Measurements from ENCODE around the gene SLC27A2.
A peak's percentile ranks its signal among the peaks of the same experiment; 100 is the strongest.

The SLC27A2 gene

GRCh38 chr15:50244959-50245624 lies 63.1 kb downstream of the SLC27A2 start:
- H3K4me3 ChIP-seq (ENCODE audit: low read length) = no peak overlapping the region
- no peak for DNase-seq (ENCODE audit: low read depth)
- TF ChIP-seq CTCF (IDR thresholded peaks at IDR 0.05; ENCODE audit: insufficient read depth, low read depth, low read length, missing control alignments) = no peak

DNA sequence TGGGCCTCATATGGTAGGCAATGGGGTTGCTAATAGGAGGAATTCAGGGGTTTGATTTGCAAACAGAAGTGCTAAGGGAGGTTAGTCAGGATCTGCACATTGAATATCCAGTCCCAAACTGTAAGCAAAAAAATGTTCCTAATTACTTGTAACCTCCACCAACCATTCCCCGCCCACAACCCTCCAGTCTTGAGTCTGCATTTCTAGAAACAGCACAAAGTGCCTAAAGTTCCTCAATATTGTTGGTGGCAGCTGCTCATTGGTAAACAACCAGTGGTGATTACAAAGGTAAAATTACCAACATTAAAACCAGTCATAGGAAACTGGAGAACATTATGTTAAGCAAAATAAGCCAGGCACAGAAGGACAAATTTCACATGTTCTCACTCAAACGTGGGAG lies 64.6 kb downstream of the SLC27A2 start:
- DNase-seq (ENCODE audit: low read depth) = no peak
- no peak overlapping the region for H3K4me3 ChIP-seq (ENCODE audit: low read length)
- TF ChIP-seq CTCF (IDR thresholded peaks at IDR 0.05; ENCODE audit: insufficient read depth, low read depth, low read length, missing control alignments) = no peak

DNA sequence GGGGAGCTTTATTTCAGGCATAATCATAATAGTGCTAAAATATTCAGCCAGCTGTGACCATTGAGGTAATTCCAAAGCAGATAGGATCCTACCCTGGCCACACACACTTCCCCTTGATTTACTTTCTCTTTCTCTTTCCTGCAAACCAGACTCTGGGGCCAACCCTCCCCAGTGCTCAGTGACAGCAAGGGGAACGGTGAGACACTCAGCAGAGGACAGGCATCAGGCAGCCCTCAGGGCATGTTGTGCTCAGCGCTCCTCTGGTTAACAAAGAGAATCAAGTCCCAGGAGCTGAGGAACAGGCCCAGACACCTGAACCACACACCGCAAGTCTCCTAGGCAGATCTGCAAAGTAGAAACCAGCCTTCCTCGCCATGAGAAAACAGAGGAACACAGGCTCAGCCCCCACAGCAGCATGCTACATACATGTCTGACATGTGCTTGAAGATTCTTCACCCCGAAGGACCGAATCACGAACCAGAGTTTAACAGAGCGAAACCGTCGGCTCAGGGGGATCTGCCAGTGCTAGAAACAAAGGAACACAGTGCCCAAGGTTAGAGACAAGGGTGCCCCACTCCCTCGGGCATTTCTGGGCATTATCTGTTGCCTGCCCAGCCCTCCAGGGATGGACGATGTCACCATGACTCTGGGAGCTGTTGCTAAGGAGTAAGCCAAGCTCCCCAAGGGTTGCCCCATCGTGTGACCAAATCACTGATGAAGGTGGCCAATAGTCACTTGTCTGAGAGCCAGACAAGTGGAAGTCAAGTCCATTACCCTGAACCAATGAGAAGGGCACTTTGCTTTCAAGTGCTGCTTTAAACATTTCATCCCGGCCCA lies 66.0 kb downstream of the SLC27A2 start:
- peak; percentile 74 for DNase-seq (ENCODE audit: low read depth)
- no peak overlapping the region for H3K4me3 ChIP-seq (ENCODE audit: low read length)
- no peak for TF ChIP-seq CTCF (IDR thresholded peaks at IDR 0.05; ENCODE audit: insufficient read depth, low read depth, low read length, missing control alignments)

DNA sequence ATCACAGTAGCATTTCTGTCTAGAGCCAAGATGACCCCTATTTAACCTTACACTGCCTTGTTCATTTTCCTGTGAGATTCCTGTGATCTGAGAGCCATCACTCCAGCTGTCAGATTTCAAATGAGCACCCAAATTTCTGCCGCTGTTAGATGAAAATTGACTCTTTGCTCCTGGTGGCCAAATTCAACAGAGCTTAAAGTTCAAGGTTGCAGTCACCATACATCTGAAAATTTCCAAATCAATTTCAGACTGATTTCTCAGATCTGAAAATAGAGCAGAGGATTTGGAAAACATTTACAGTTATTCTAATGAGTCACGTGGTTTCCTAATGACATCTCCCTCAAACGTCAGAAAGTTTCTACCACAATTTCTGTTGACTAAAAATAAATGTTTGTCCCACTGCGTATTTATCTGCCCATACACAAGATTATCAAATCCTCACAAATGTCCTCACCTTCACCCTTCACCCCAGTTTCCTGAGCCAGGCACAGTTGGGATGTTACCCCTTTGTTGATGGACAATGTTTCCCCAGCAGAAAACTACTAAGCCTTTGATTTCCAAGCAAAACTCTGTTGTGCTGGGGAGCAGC lies 67.1 kb downstream of the SLC27A2 start:
- H3K4me3 ChIP-seq (ENCODE audit: low read length) = no peak overlapping the region
- no peak for TF ChIP-seq CTCF (IDR thresholded peaks at IDR 0.05; ENCODE audit: insufficient read depth, low read depth, low read length, missing control alignments)
- DNase-seq (ENCODE audit: low read depth) = no peak

DNA sequence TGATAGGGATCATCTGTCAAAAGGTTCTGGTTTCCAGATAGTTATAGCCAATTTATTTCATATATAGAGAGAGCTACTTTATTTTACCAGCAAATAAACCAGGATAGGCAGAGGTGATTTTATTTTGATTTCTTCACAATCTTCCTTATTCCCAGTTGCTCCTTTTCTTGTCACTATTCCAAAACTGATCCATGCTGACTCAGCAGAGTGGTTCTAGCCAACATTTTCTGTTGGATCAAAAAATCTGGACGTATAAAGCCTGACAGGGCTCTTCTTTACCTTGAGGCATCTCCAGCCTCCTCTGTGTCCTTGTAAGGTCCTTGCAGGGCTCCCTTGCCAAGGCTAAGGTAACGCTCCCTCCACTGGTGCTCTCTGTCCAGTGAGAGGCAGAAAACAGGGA lies 67.7 kb downstream of the SLC27A2 start:
- no peak for DNase-seq (ENCODE audit: low read depth)
- no peak overlapping the region for H3K4me3 ChIP-seq (ENCODE audit: low read length)
- TF ChIP-seq CTCF (IDR thresholded peaks at IDR 0.05; ENCODE audit: insufficient read depth, low read depth, low read length, missing control alignments) = no peak

- no peak overlapping the region for H3K4me3 ChIP-seq (ENCODE audit: low read length)
- no peak for DNase-seq (ENCODE audit: low read depth)
- TF ChIP-seq CTCF (IDR thresholded peaks at IDR 0.05; ENCODE audit: insufficient read depth, low read depth, low read length, missing control alignments) = no peak
Observed at GRCh38 chr15:50250760-50251394, 68.9 kb downstream of the SLC27A2 start.
